C4-2B (cell line): ENCODE measurements around the gene AZIN2.

Experiments
- ZFX ChIP-seq: fragments of 450-650 bp; IDR thresholded peaks from 2 replicates; pipeline ENCODE4 v1.6.1; 2017
- TF ChIP-seq, protein P1 (sequence below): fragments of 450-650 bp; conservative IDR thresholded peaks from 2 replicates; pipeline ENCODE4 v1.5.1; 2017; ENCODE audit warnings: mild to moderate bottlenecking

DNA sequence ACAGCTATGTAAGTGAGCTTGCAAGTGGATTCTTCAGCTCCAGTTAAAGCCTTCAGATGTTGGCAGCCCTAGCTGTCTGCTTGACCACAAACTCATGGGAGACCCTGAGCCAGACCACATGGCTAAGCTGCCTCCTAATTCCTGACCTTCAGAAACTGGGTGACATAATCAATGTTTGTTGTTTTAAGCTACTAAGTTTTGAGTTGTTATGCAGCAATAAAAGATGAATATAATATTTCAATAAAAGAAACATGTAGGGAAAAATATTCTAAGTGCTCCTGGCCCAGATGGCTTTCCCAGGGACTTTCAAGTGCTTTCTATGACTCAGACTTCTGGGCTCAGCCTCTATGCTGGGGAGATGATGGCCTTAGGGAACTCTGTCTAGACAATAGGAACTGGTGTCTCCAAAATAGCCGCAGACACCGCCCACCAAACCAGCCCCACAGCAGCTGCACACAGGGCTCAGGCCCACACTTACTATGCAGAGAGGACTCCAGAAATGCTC, 20.3 kb upstream of the AZIN2 start:
- TF ChIP-seq, protein P1, sequence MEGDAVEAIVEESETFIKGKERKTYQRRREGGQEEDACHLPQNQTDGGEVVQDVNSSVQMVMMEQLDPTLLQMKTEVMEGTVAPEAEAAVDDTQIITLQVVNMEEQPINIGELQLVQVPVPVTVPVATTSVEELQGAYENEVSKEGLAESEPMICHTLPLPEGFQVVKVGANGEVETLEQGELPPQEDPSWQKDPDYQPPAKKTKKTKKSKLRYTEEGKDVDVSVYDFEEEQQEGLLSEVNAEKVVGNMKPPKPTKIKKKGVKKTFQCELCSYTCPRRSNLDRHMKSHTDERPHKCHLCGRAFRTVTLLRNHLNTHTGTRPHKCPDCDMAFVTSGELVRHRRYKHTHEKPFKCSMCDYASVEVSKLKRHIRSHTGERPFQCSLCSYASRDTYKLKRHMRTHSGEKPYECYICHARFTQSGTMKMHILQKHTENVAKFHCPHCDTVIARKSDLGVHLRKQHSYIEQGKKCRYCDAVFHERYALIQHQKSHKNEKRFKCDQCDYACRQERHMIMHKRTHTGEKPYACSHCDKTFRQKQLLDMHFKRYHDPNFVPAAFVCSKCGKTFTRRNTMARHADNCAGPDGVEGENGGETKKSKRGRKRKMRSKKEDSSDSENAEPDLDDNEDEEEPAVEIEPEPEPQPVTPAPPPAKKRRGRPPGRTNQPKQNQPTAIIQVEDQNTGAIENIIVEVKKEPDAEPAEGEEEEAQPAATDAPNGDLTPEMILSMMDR = no peak
- TF ChIP-seq ZFX = no peak
